H7 (cell line): Measurements from ENCODE around the gene EWSR1. TPM values are rescaled to one million over a fixed set of nuclear protein-coding genes. Genes with fewer than 3 reads are reported as not detected.
"Not testable (repeated sequence)": the region's sequence is repeated elsewhere in the genome, so short reads cannot be mapped to it uniquely, and the experiment has no call there.

Experiments used
- DNase-seq: peaks from one replicate; pipeline ENCODE4 v3.0.0; 2012
- H3K27me3 ChIP-seq: 2 replicates; pipeline ENCODE4 v1.6.0; 2011; ENCODE audit warnings: mild to moderate bottlenecking, low read length; ENCODE audit not compliant: control insufficient read depth, insufficient read depth
- H3K36me3 ChIP-seq: replicated peaks from 2 replicates; pipeline ENCODE4 v1.5.1; 2011; ENCODE audit warnings: low read length; ENCODE audit not compliant: control insufficient read depth, insufficient read depth
- H3K4me3 ChIP-seq: 2 replicates; pipeline ENCODE4 v1.5.1; 2011; ENCODE audit warnings: low read depth, mild to moderate bottlenecking, control low read depth, low read length, moderate library complexity; ENCODE audit not compliant: insufficient read depth
- total RNA-seq: library from RNA; depleted of rRNA; stranded (reverse); fragments of >200 nt; shearing (Covaris generic); gene quantifications from 2 replicates; pipeline ENCODE4 v1.2.3, GENCODE V29; 2014; rRNA removed

The EWSR1 gene
- total RNA-seq: 226 and 229 TPM in 2 replicates

DNA sequence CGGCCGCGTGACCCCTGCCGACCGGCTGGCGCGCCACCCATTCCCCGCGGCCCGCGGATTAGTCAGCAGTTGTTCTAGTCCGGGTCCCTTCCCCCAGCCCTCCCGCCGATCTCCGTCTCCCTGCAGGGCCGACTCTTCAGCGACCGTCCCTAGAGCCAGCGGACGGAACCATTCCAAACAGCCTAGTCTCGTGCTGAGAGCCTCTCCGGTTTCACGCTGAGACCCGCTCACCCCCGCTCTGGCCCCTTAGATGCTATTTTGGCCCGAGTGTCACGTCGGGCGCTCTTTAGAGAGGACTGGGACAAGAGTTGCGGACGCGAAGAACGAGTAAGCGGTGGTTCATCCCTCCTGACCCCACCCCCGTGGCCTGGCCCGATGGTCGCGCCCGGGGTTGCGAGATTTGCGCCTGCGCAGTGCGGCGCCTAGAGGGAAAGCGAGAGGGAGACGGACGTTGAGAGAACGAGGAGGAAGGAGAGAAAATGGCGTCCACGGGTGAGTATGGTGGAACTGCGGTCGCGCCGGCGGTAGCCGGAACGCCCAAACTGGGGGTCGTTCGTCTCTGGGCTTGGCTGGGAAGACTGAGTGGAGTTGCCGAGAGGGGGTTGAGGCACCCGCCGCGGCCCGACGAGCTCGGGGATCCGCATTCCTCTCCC, at the start of gene EWSR1, which contains the start of gene RHBDD3:
EWSR1 (plus strand) TSS at position 411 of the 653 bp plus-strand sequence; CDS start at position 480, 69 bp downstream.
RHBDD3 (minus strand) TSS at position 124 of the 653 bp plus-strand sequence. CDS start 2,355 bp downstream, outside the sequence.
- Histone ChIP-seq H3K27me3 (no peaks in the 10 kb centered on the region), H3K36me3 (peaks cover 41% of the 10 kb centered on the region), H3K4me3 (peak within 1 kb of the TSS; percentile 99)
- DNase-seq: peak; percentile 97

DNA sequence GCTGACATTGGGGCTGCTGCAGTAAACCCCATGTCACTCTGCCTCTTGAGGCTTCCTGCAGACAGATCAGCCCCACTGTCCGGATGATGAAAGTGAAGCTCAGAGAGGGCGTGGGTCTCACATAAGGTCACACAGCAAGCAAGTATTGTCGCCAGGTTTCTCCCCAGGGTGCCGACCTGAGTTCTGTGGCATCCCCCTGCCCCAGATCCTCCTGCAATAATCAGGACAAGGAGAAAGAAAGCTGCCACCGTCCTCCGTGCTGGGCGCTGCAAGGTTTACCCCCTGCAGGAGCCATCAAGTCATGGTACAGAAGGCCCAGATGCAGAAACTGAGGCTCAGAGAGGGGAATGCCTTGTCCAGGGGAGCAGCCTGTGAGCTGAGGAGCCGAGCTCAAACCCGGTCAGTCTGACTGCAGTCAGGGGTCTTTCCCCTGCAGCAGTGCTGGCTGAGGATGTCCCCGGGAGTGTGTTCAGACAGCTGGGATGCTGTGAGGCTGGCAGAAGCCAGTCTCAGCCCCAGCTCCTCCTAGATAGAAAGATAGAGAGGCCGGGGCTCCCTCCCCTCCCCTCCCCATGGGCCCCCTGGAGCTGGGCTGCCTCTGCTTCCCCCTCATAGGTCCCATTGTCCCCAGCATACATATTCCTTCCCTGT, 49.2 kb upstream of the EWSR1 start:
- DNase-seq: peak; percentile 52
- H3K36me3 ChIP-seq: no peaks in the 10 kb centered on the region
- H3K4me3 ChIP-seq: no peak overlapping the region
- H3K27me3 ChIP-seq: no peaks in the 10 kb centered on the region

DNA sequence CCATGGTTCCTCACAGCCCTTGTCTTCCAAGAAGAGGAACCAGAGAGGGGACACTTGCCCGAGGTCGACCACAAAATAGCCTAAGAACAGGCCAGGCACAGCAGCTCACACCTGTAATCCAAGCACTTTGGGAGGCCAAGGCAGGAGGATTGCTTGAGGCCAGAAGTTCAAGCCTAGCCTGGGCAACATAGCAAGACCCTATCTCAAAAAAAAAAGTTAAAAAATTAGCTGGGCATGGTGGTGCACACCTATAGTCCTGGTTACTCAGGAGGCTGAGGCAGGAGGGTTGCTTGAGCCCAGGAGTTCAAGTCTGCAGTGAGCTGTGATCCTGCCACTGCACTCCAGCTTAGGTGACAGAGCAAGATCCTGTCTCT, 48.7 kb upstream of the EWSR1 start:
- not testable (repeated sequence) for DNase-seq, H3K27me3 ChIP-seq, H3K4me3 ChIP-seq, H3K36me3 ChIP-seq

- H3K27me3 ChIP-seq: no peaks in the 10 kb centered on the region
- H3K4me3 ChIP-seq: no peak overlapping the region
- H3K36me3 ChIP-seq: no peaks in the 10 kb centered on the region
- DNase-seq: peak; percentile 84
These were observed 48.0 kb upstream of the EWSR1 start for GRCh38 chr22:29219881-29220670.

GRCh38 chr22:29224121-29224858, 43.8 kb upstream of the EWSR1 start:
- DNase-seq: peak; percentile 68
- Histone ChIP-seq H3K27me3 (no peaks in the 10 kb centered on the region), H3K4me3 (no peak overlapping the region), H3K36me3 (no peaks in the 10 kb centered on the region)

GRCh38 chr22:29224859-29225410, 43.1 kb upstream of the EWSR1 start:
- no peak overlapping the region for H3K4me3 ChIP-seq
- DNase-seq: peak; percentile 43
- H3K27me3 ChIP-seq: no peaks in the 10 kb centered on the region
- no peaks in the 10 kb centered on the region for H3K36me3 ChIP-seq

- Histone ChIP-seq H3K36me3 (no peaks in the 10 kb centered on the region), H3K27me3 (no peaks in the 10 kb centered on the region), H3K4me3 (no peak overlapping the region)
- DNase-seq: peak; percentile 62
These were observed 42.5 kb upstream of the EWSR1 start for GRCh38 chr22:29225422-29226090.

- H3K27me3 ChIP-seq: no peaks in the 10 kb centered on the region
- peak; percentile 35 for DNase-seq
- H3K36me3 ChIP-seq: no peaks in the 10 kb centered on the region
- H3K4me3 ChIP-seq: no peak overlapping the region
These were observed 41.6 kb upstream of the EWSR1 start for GRCh38 chr22:29226351-29226981.

- Histone ChIP-seq H3K36me3 (no peaks in the 10 kb centered on the region), H3K27me3 (no peaks in the 10 kb centered on the region), H3K4me3 (no peak overlapping the region)
- DNase-seq: peak; percentile 50
These were observed 36.8 kb upstream of the EWSR1 start for GRCh38 chr22:29230972-29231875.

- DNase-seq: peak; percentile 54
- no peaks in the 10 kb centered on the region for H3K27me3 ChIP-seq
- H3K4me3 ChIP-seq: no peak overlapping the region
- H3K36me3 ChIP-seq: no peaks in the 10 kb centered on the region
These were observed 35.8 kb upstream of the EWSR1 start for GRCh38 chr22:29231971-29232959.

DNA sequence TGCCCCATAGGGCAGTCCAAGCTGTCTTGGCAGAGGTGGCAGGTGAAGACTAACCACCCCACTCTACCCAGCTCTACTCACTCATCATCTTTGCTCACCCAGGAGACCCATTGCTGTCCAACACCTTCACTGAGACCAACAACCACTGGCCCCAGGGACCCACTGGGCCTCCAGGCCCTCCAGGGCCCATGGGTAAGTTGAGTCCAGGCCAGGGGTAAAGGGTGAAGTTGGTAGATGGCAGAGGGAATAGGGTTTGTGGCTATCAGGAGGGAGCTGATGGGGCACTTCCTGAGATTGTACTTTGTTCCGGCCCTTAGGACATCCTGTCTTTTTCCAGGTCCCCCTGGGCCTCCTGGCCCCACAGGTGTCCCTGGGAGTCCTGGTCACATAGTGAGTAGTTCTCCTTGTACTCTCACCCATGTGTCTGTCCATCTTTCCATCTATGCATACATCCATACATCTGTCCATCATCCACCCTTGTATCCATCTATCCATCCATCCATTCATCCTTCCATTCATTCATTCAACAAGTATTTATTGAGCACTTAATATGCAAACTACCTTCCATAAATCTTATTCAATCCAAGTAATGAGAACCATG, 34.7 kb upstream of the EWSR1 start:
- Histone ChIP-seq H3K27me3 (no peaks in the 10 kb centered on the region), H3K36me3 (no peaks in the 10 kb centered on the region), H3K4me3 (no peak overlapping the region)
- DNase-seq: no peak
